Ovary (tissue), 10 donors: ENCODE measurements around the gene SNX8. TPM values are rescaled to one million over a fixed set of nuclear protein-coding genes. Genes with fewer than 3 reads are reported as not detected.

ENCODE experiments used
- DNase-seq, 5 donors: peaks; one replicate each; pipeline ENCODE4 v3.0.0-alpha.2; 2019 to 2020
- H3K27ac ChIP-seq, 2 donors: fragments of 200-600 bp; one replicate each; pipeline versions ENCODE4 v1.5.1 to v1.8.0; 2019 to 2022
- H3K27me3 ChIP-seq: fragments of 200-600 bp; one replicate; pipeline ENCODE4 v1.8.0; 2022
- H3K36me3 ChIP-seq: fragments of 200-600 bp; sonication (generic); one replicate; pipeline ENCODE4 v1.5.1; 2019
- H3K4me1 ChIP-seq: one replicate; pipeline ENCODE4 v1.8.1; 2013; ENCODE audit warnings: mild to moderate bottlenecking, moderate library complexity; ENCODE audit not compliant: insufficient read depth
- H3K4me3 ChIP-seq: fragments of 200-600 bp; sonication (generic); one replicate; pipeline ENCODE4 v1.5.1; 2017
- H3K9me3 ChIP-seq, 2 donors: fragments of 200-600 bp in 1 of 2; sonication (generic) in 1 of 2; one replicate each; pipeline versions ENCODE4 v1.5.1 to v1.8.1; 2013 to 2019; ENCODE audit warnings: mild to moderate bottlenecking in 1 of 2, moderate library complexity in 1 of 2
- EP300 ChIP-seq: sonication (generic); formaldehyde crosslinking; IDR thresholded peaks from one replicate; pipeline ENCODE4 v1.6.1; 2017; ENCODE audit warnings: antibody characterized with exemption
- POLR2A ChIP-seq: fragments of 450-650 bp; IDR thresholded peaks from one replicate; pipeline ENCODE4 v1.6.1; 2017; ENCODE audit warnings: antibody characterized with exemption, mild to moderate bottlenecking, moderate library complexity
- WGBS, 3 donors: extraction: QIAGEN DNeasy Blood & Tissue Kit in 1 of 3; methylation state at CpG; one replicate each; pipeline versions ENCODE4 v1.1.5 to v1.1.7; 2013 to 2017; 5-methylcytosine and 5-hydroxymethylcytosine counted together
- intact Hi-C, 4 donors: fragments of 100-400 bp; cut with DNase I; formaldehyde crosslinking; loops; one replicate each; pipeline versions ENCODE4 v1.11.0 to v1.15.1; 2022 to 2023
- long read RNA-seq, 3 donors: library from polyadenylated mRNA in 2 of 3; unstranded in 2 of 3; transcript quantifications; one replicate each; pipeline ENCODE4 v2.0.0 and lab custom pipeline, GENCODE V29; 2021 to 2026
- polyA plus RNA-seq, 2 donors: library from polyadenylated mRNA; stranded (reverse); fragments of 200-250 nt in 1 of 2; fragments of 350-450 nt in 1 of 2; fragmentation: Illumina TruSeq in 1 of 2; extraction: RNeasy Lipid Tissue Mini Kit (QIAGEN cat#74804) in 1 of 2; gene quantifications; one replicate each; pipeline ENCODE4 v1.2.3, GENCODE V29; 2013 to 2014
- total RNA-seq, 7 donors: library from RNA; depleted of rRNA in 2 of 7; stranded (reverse); fragments of >200 nt in 2 of 7; fragmentation: NEBNext Ultra II Directional in 3 of 7; extraction: Animal tissue kit (Norgen Biotek cat#: 25700) in 3 of 7; gene quantifications; one replicate each; pipeline versions ENCODE4 v1.1.0 to v1.2.4, GENCODE V29; 2016 to 2023
- TF ChIP-seq, protein P1 (sequence below), 3 donors: fragments of 450-650 bp in 2 of 3; fragments of 200-600 bp in 1 of 3; IDR thresholded peaks; one replicate each; pipeline versions ENCODE4 v1.5.1 to v1.8.0; 2016 to 2022; ENCODE audit warnings: antibody characterized with exemption in 3 of 3, mild to moderate bottlenecking in 1 of 3
- donor health status: DM: no; HTN: no; CAD: no; lungs with moderate emphysema.
- donor health status: DM: no; HTN: no; CAD: no.
- donor health status: Bipolar disorder and iron deficiency.
- donor health status: DM: yes; HTN: yes; CAD: no.
- donor health status: DM: no; HTN: no; CAD: no.
- donor health status: DM: yes; HTN: yes; CAD: no.

The SNX8 gene, protein sequence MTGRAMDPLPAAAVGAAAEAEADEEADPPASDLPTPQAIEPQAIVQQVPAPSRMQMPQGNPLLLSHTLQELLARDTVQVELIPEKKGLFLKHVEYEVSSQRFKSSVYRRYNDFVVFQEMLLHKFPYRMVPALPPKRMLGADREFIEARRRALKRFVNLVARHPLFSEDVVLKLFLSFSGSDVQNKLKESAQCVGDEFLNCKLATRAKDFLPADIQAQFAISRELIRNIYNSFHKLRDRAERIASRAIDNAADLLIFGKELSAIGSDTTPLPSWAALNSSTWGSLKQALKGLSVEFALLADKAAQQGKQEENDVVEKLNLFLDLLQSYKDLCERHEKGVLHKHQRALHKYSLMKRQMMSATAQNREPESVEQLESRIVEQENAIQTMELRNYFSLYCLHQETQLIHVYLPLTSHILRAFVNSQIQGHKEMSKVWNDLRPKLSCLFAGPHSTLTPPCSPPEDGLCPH
- total RNA-seq (10 to 100 TPM in 5 of 7 donors, 1 to 10 TPM in 2; 3.2 to 37.2 (median 19.7) TPM), polyA plus RNA-seq (10 to 100 TPM in 1 of 2 donors, 1 to 10 TPM in 1; 9.4 to 13.3 TPM)
- long read RNA-seq, donor 1, full-length matches to known transcripts: 57 of 66 reads
- long read RNA-seq, donor 1, partial matches to known transcripts: 1 of 66 reads
- long read RNA-seq, donor 1, other reads (novel, unspliced or antisense): 8 of 66 reads
- long read RNA-seq, donor 2, full-length matches to known transcripts: 9 of 99 reads
- long read RNA-seq, donor 2, partial matches to known transcripts: 75 of 99 reads
- long read RNA-seq, donor 2, other reads (novel, unspliced or antisense): 15 of 99 reads
- long read RNA-seq, donor 3, full-length matches to known transcripts: 31 of 39 reads
- long read RNA-seq, donor 3, partial matches to known transcripts: 2 of 39 reads
- long read RNA-seq, donor 3, other reads (novel, unspliced or antisense): 6 of 39 reads

DNA sequence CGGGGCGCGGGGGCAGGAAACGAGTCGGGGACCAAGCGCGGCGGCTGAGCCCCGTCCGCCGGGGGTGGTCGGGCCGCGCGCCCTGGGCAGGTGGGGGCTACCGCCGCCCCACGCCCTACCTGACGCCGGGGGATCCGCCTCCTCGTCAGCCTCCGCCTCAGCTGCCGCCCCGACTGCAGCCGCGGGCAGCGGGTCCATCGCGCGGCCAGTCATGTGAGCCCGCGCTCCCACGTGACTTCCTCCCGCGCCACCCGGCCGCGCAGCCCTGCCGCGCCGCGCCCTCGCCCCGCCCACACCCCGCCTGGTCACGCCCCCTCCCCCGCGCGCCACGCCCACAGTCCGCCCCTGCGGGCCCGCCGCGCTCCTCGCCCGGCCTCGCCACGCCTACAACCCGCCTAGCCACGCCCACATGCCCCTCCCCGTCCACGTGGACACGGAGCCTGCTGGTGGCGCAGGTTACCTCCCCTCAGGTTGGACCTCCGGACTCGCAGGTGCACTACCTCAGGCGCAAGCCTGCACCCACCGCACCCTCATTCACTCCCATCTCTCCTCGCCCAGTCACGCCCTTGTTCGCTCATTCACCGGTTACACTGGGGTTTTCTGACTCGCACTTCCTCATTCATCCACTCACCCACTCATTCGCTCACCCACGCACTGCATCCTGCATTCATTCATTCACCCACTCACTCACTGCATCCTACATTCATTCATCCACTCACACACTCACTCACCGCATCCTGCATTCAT, at the start of gene SNX8:
Gene SNX8, minus strand, starts transcription at position 233 of the 747 bp plus-strand sequence. Its CDS starts 20 bp downstream, at position 213.
- intact Hi-C loops: no loop called here
- H3K4me1 ChIP-seq: peaks cover 5% of the 10 kb centered on the region
- no peaks in the 10 kb centered on the region for H3K9me3 ChIP-seq
- no peaks in the 10 kb centered on the region for H3K36me3 ChIP-seq
- peak within 1 kb of the TSS; percentile 98 for H3K4me3 ChIP-seq
- peak; percentile 88 to 96 (median 95) for DNase-seq
- H3K27ac ChIP-seq: peak within 1 kb of the TSS in 1 of 2 donors; percentile 49
- no peaks in the 10 kb centered on the region for H3K27me3 ChIP-seq
- 1 to 2% (median 2%) methylated on average over 51 to 78 of the region's 78 CpGs for WGBS, 3 donors
- TF ChIP-seq, protein P1, sequence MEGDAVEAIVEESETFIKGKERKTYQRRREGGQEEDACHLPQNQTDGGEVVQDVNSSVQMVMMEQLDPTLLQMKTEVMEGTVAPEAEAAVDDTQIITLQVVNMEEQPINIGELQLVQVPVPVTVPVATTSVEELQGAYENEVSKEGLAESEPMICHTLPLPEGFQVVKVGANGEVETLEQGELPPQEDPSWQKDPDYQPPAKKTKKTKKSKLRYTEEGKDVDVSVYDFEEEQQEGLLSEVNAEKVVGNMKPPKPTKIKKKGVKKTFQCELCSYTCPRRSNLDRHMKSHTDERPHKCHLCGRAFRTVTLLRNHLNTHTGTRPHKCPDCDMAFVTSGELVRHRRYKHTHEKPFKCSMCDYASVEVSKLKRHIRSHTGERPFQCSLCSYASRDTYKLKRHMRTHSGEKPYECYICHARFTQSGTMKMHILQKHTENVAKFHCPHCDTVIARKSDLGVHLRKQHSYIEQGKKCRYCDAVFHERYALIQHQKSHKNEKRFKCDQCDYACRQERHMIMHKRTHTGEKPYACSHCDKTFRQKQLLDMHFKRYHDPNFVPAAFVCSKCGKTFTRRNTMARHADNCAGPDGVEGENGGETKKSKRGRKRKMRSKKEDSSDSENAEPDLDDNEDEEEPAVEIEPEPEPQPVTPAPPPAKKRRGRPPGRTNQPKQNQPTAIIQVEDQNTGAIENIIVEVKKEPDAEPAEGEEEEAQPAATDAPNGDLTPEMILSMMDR (IDR thresholded peaks at IDR 0.05): no peak
- TF ChIP-seq POLR2A: no peak
- TF ChIP-seq EP300: no peak

DNA sequence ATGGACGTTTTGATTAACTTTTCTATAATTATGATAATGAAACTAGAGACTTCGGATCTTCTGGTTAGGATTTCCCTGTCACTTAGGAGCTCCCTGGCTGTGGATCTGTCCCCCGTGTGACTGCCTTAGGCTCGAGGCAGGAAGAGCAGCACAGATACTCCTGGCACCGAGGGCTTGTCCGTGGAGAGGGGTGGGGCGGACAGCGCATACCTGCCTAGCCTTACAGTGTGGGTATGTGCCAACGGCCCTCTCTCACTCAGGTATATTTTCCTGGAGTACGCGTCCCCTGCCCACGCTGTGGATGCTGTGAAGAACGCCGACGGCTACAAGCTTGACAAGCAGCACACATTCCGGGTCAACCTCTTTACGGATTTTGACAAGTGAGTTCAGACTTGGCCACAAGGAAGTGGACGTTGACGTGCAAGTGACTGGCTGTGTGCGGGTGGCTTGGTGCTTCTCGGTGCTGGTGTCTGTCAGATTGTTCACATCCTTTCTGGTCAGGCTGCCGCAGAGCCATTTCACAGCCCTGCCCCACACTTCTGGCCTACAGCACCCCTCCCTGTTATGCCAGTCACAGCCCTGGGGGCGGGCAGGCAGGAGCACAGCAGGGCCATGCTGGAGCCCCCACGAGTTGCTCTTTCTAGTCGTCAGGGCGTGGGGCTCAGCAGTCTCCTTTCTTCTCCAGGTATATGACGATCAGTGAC, 48.3 kb upstream of the SNX8 start:
- intact Hi-C loops: no loop called here
- peaks cover 5% of the 10 kb centered on the region for H3K4me1 ChIP-seq
- 89 to 91% (median 91%) methylated on average over 27 of the region's 27 CpGs for WGBS, 3 donors
- H3K27me3 ChIP-seq: no peaks in the 10 kb centered on the region
- DNase-seq: no peak
- no peaks in the 10 kb centered on the region for H3K36me3 ChIP-seq
- TF ChIP-seq EP300 (no peak), POLR2A (no peak)
- TF ChIP-seq, protein P1 (IDR thresholded peaks at IDR 0.05): no peak
- H3K9me3 ChIP-seq: no peaks in the 10 kb centered on the region
- no peak overlapping the region for H3K4me3 ChIP-seq
- no peak overlapping the region for H3K27ac ChIP-seq

DNA sequence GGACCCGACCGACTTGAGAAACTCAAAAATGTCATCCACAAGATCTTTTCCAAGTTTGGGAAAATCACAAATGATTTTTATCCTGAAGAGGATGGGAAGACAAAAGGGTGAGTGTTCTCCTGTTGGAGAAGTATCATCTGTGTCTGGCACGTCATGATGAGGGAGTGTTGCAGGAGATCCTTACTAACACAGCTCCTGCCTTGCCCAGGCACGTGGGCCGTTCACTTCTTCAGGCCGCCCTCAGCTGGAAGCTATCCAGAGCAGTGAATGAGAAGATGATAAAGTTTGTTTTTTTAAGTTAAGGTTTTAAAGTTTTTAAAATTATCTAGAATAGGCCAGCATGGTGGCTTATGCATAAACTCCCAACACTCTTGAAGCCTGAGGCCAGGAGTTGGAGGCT, 46.6 kb upstream of the SNX8 start:
- no peak for DNase-seq
- H3K27me3 ChIP-seq: no peaks in the 10 kb centered on the region
- WGBS, 3 donors: 26 to 32% (median 26%) methylated on average over 6 of the region's 6 CpGs
- no peaks in the 10 kb centered on the region for H3K9me3 ChIP-seq
- no peak overlapping the region for H3K4me3 ChIP-seq
- TF ChIP-seq, protein P1 (IDR thresholded peaks at IDR 0.05): no peak
- TF ChIP-seq EP300 (no peak), POLR2A (no peak)
- H3K4me1 ChIP-seq: peaks cover 10% of the 10 kb centered on the region
- H3K36me3 ChIP-seq: no peaks in the 10 kb centered on the region
- intact Hi-C loops: no loop called here
- no peak overlapping the region for H3K27ac ChIP-seq
